ENCODE results near the gene SFXN1. TPM values are rescaled to one million over a fixed set of nuclear protein-coding genes. Genes with fewer than 3 reads are reported as not detected.

SFXN1 gene
- total RNA-seq, 1 experiment from 2014 or later = 239 TPM

GRCh38 chr5:175541264-175541663 is 62.9 kb downstream of the SFXN1 start:
- DNase-seq (ENCODE audit: low spot score) = no peak

- DNase-seq (ENCODE audit: low spot score) = peak; percentile 27
Observed at GRCh38 chr5:175542232-175542965, 64.0 kb downstream of the SFXN1 start.

GRCh38 chr5:175542966-175543235 is 64.5 kb downstream of the SFXN1 start:
- DNase-seq (ENCODE audit: low spot score) = no peak

- no peak for DNase-seq (ENCODE audit: low spot score)
Observed at GRCh38 chr5:175544108-175544511, 65.8 kb downstream of the SFXN1 start.

GRCh38 chr5:175544586-175544985 is 66.2 kb downstream of the SFXN1 start:
- no peak for DNase-seq (ENCODE audit: low spot score)

GRCh38 chr5:175547842-175548241 is 69.5 kb downstream of the SFXN1 start:
- DNase-seq (ENCODE audit: low spot score) = no peak

- DNase-seq (ENCODE audit: low spot score) = no peak
Observed at GRCh38 chr5:175548626-175549311, 70.4 kb downstream of the SFXN1 start.

GRCh38 chr5:175550055-175550805 is 71.9 kb downstream of the SFXN1 start:
- DNase-seq (ENCODE audit: low spot score) = no peak

GRCh38 chr5:175551266-175551665 is 72.9 kb downstream of the SFXN1 start:
- DNase-seq (ENCODE audit: low spot score) = no peak

GRCh38 chr5:175554296-175554695 is 75.9 kb downstream of the SFXN1 start:
- DNase-seq (ENCODE audit: low spot score) = no peak

GRCh38 chr5:175555168-175555785 is 76.9 kb downstream of the SFXN1 start:
- DNase-seq (ENCODE audit: low spot score) = no peak

GRCh38 chr5:175556794-175557193 is 78.4 kb downstream of the SFXN1 start:
- peak; percentile 26 for DNase-seq (ENCODE audit: low spot score)

- no peak for DNase-seq (ENCODE audit: low spot score)
Observed at GRCh38 chr5:175557778-175558177, 79.4 kb downstream of the SFXN1 start.

GRCh38 chr5:175558801-175559480 is 80.6 kb downstream of the SFXN1 start:
- no peak for DNase-seq (ENCODE audit: low spot score)

GRCh38 chr5:175560011-175560410 is 81.7 kb downstream of the SFXN1 start:
- DNase-seq (ENCODE audit: low spot score) = no peak

- no peak for DNase-seq (ENCODE audit: low spot score)
Observed at GRCh38 chr5:175561085-175561484, 82.7 kb downstream of the SFXN1 start.

- DNase-seq (ENCODE audit: low spot score) = no peak
Observed at GRCh38 chr5:175564716-175565115, 86.4 kb downstream of the SFXN1 start.

- DNase-seq (ENCODE audit: low spot score) = no peak
Observed at GRCh38 chr5:175566697-175567096, 88.3 kb downstream of the SFXN1 start.

GRCh38 chr5:175567954-175568353 is 89.6 kb downstream of the SFXN1 start:
- DNase-seq (ENCODE audit: low spot score) = no peak

- no peak for DNase-seq (ENCODE audit: low spot score)
Observed at GRCh38 chr5:175569701-175570100, 91.3 kb downstream of the SFXN1 start.

- peak; percentile 90 for DNase-seq (ENCODE audit: low spot score)
Observed at GRCh38 chr5:175572886-175573285, 94.5 kb downstream of the SFXN1 start.
